ENCODE measurements around the gene GDNF.

DNA sequence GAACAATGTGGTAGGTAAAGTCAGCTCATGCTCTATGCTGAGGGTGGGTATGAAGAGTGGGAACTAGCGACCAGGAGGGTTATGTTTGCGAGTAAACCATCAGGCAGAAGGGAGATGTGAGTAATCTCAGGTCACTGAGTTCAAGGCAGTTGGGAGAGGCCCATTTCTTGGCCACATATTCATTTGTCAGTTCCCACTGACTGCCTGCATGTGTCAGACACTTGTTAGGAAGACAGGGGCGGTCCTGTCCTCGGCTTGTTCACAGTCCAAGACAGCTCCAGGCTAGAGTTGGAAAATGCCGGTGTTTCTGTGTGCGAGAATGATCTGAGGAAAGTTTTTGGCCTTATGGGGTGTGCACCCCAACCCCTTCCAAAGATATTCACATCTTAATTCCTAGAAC lies 48.6 kb upstream of the GDNF start:
- no peak for TF ChIP-seq EZH2 (IDR thresholded peaks at IDR 0.05; ENCODE audit: borderline replicate concordance, low read depth, low read length, poor library complexity, severe bottlenecking)
- TF ChIP-seq, protein P1, sequence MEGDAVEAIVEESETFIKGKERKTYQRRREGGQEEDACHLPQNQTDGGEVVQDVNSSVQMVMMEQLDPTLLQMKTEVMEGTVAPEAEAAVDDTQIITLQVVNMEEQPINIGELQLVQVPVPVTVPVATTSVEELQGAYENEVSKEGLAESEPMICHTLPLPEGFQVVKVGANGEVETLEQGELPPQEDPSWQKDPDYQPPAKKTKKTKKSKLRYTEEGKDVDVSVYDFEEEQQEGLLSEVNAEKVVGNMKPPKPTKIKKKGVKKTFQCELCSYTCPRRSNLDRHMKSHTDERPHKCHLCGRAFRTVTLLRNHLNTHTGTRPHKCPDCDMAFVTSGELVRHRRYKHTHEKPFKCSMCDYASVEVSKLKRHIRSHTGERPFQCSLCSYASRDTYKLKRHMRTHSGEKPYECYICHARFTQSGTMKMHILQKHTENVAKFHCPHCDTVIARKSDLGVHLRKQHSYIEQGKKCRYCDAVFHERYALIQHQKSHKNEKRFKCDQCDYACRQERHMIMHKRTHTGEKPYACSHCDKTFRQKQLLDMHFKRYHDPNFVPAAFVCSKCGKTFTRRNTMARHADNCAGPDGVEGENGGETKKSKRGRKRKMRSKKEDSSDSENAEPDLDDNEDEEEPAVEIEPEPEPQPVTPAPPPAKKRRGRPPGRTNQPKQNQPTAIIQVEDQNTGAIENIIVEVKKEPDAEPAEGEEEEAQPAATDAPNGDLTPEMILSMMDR (conservative IDR thresholded peaks at IDR 0.05; ENCODE audit: low read depth, low read length) = no peak

Data from A673 (cell line).